ENCODE data around the gene HSF5. TPM values are rescaled to one million over a fixed set of nuclear protein-coding genes. Genes with fewer than 3 reads are reported as not detected.

HSF5 gene
- total RNA-seq, 2 experiments from 2014 or later, result 3.9 to 4.2 TPM

- Mint-ChIP-seq H3K4me3 (peak overlapping the region; percentile 2), H3K36me3 (peaks cover 4% of the 10 kb centered on the region), H3K9me3 (no peaks in the 10 kb centered on the region), H3K27ac (peak overlapping the region; percentile 73), H3K27me3 (no peaks in the 10 kb centered on the region), H3K4me1 (peaks cover 30% of the 10 kb centered on the region)
- no peak for DNase-seq
These were observed 106.8 kb downstream of the HSF5 start for GRCh38 chr17:58381124-58382035.

- no peaks in the 10 kb centered on the region for H3K27me3 Mint-ChIP-seq
- H3K27ac Mint-ChIP-seq, result no peak overlapping the region
- peaks cover 4% of the 10 kb centered on the region for H3K36me3 Mint-ChIP-seq
- no peak for DNase-seq
- H3K4me3 Mint-ChIP-seq, result no peak overlapping the region
- H3K9me3 Mint-ChIP-seq, result no peaks in the 10 kb centered on the region
- H3K4me1 Mint-ChIP-seq, result peaks cover 30% of the 10 kb centered on the region
These were observed 107.7 kb downstream of the HSF5 start for GRCh38 chr17:58380207-58381123.

GRCh38 chr17:58379511-58379824, 108.7 kb downstream of the HSF5 start:
- DNase-seq, result no peak
- Mint-ChIP-seq H3K27me3 (no peaks in the 10 kb centered on the region), H3K4me3 (no peak overlapping the region), H3K36me3 (peaks cover 4% of the 10 kb centered on the region), H3K27ac (no peak overlapping the region), H3K9me3 (no peaks in the 10 kb centered on the region), H3K4me1 (peaks cover 30% of the 10 kb centered on the region)

- H3K27ac Mint-ChIP-seq, result no peak overlapping the region
- no peak for DNase-seq
These were observed 109.3 kb downstream of the HSF5 start for GRCh38 chr17:58378733-58379510.

GRCh38 chr17:58377661-58378060, 110.5 kb downstream of the HSF5 start:
- Mint-ChIP-seq H3K4me1 (peaks cover 24% of the 10 kb centered on the region), H3K27ac (no peak overlapping the region)

More at GRCh38 chr17:58378733-58379510, 109.3 kb downstream of the HSF5 start:
- no peak overlapping the region for H3K4me3 Mint-ChIP-seq
- no peaks in the 10 kb centered on the region for H3K27me3 Mint-ChIP-seq
- H3K4me1 Mint-ChIP-seq, result peaks cover 30% of the 10 kb centered on the region
- peaks cover 4% of the 10 kb centered on the region for H3K36me3 Mint-ChIP-seq
- H3K9me3 Mint-ChIP-seq, result no peaks in the 10 kb centered on the region

GRCh38 chr17:58377093-58377601, 111.1 kb downstream of the HSF5 start:
- Mint-ChIP-seq H3K36me3 (peaks cover 4% of the 10 kb centered on the region), H3K9me3 (no peaks in the 10 kb centered on the region), H3K27ac (no peak overlapping the region), H3K4me1 (peaks cover 19% of the 10 kb centered on the region), H3K27me3 (no peaks in the 10 kb centered on the region), H3K4me3 (no peak overlapping the region)
- DNase-seq, result no peak

More at GRCh38 chr17:58377661-58378060, 110.5 kb downstream of the HSF5 start:
- Mint-ChIP-seq H3K27me3 (no peaks in the 10 kb centered on the region), H3K9me3 (no peaks in the 10 kb centered on the region), H3K4me3 (no peak overlapping the region), H3K36me3 (peaks cover 4% of the 10 kb centered on the region)
- DNase-seq, result no peak

GRCh38 chr17:58376472-58377000, 111.7 kb downstream of the HSF5 start:
- DNase-seq, result no peak

GRCh38 chr17:58375811-58376210, 112.4 kb downstream of the HSF5 start:
- Mint-ChIP-seq H3K27ac (no peak overlapping the region), H3K27me3 (no peaks in the 10 kb centered on the region), H3K4me3 (no peak overlapping the region), H3K36me3 (no peaks in the 10 kb centered on the region), H3K4me1 (peaks cover 15% of the 10 kb centered on the region), H3K9me3 (no peaks in the 10 kb centered on the region)
- DNase-seq, result no peak

More at GRCh38 chr17:58376472-58377000, 111.7 kb downstream of the HSF5 start:
- no peak overlapping the region for H3K4me3 Mint-ChIP-seq
- no peaks in the 10 kb centered on the region for H3K27me3 Mint-ChIP-seq
- peaks cover 15% of the 10 kb centered on the region for H3K4me1 Mint-ChIP-seq
- H3K27ac Mint-ChIP-seq, result no peak overlapping the region
- H3K9me3 Mint-ChIP-seq, result no peaks in the 10 kb centered on the region
- no peaks in the 10 kb centered on the region for H3K36me3 Mint-ChIP-seq

- Mint-ChIP-seq H3K4me3 (no peak overlapping the region), H3K27ac (no peak overlapping the region), H3K36me3 (no peaks in the 10 kb centered on the region), H3K27me3 (no peaks in the 10 kb centered on the region), H3K9me3 (no peaks in the 10 kb centered on the region), H3K4me1 (peaks cover 17% of the 10 kb centered on the region)
- DNase-seq, result no peak
These were observed 113.0 kb downstream of the HSF5 start for GRCh38 chr17:58375256-58375655.

- Mint-ChIP-seq H3K4me3 (no peak overlapping the region), H3K4me1 (peaks cover 12% of the 10 kb centered on the region), H3K27ac (no peak overlapping the region), H3K27me3 (no peaks in the 10 kb centered on the region), H3K36me3 (no peaks in the 10 kb centered on the region), H3K9me3 (no peaks in the 10 kb centered on the region)
- no peak for DNase-seq
These were observed 114.3 kb downstream of the HSF5 start for GRCh38 chr17:58373923-58374322.

- Mint-ChIP-seq H3K4me3 (no peak overlapping the region), H3K36me3 (no peaks in the 10 kb centered on the region), H3K27ac (no peak overlapping the region), H3K4me1 (peaks cover 7% of the 10 kb centered on the region), H3K9me3 (no peaks in the 10 kb centered on the region), H3K27me3 (no peaks in the 10 kb centered on the region)
- DNase-seq, result no peak
These were observed 115.2 kb downstream of the HSF5 start for GRCh38 chr17:58373003-58373402.

- peaks cover 7% of the 10 kb centered on the region for H3K4me1 Mint-ChIP-seq
- no peaks in the 10 kb centered on the region for H3K36me3 Mint-ChIP-seq
- no peak overlapping the region for H3K4me3 Mint-ChIP-seq
- no peak overlapping the region for H3K27ac Mint-ChIP-seq
- DNase-seq, result no peak
- H3K27me3 Mint-ChIP-seq, result no peaks in the 10 kb centered on the region
- no peaks in the 10 kb centered on the region for H3K9me3 Mint-ChIP-seq
These were observed 116.8 kb downstream of the HSF5 start for GRCh38 chr17:58371300-58371950.

- DNase-seq, result no peak
- Mint-ChIP-seq H3K9me3 (no peaks in the 10 kb centered on the region), H3K27ac (no peak overlapping the region), H3K4me3 (no peak overlapping the region), H3K4me1 (peaks cover 13% of the 10 kb centered on the region), H3K27me3 (no peaks in the 10 kb centered on the region), H3K36me3 (no peaks in the 10 kb centered on the region)
These were observed 117.5 kb downstream of the HSF5 start for GRCh38 chr17:58370716-58371115.

- Mint-ChIP-seq H3K27ac (no peak overlapping the region), H3K27me3 (no peaks in the 10 kb centered on the region), H3K36me3 (no peaks in the 10 kb centered on the region), H3K9me3 (no peaks in the 10 kb centered on the region), H3K4me1 (peaks cover 14% of the 10 kb centered on the region), H3K4me3 (no peak overlapping the region)
- DNase-seq, result no peak
These were observed 117.9 kb downstream of the HSF5 start for GRCh38 chr17:58370309-58370708.

All from activated naive CD8-positive, alpha-beta T cell treated with anti-CD3 and anti-CD28 coated beads for 36 hours (primary cell).